ENCODE data around the gene ADORA2A. TPM values are rescaled to one million over a fixed set of nuclear protein-coding genes. Genes with fewer than 3 reads are reported as not detected.
A peak's percentile ranks its signal among the peaks of the same experiment; 100 is the strongest.

Gene ADORA2A
- polyA plus RNA-seq, 1 donor (not counting 4 experiments of a cell fraction or from before 2014, with no cell fraction given): 0.20 TPM

DNA sequence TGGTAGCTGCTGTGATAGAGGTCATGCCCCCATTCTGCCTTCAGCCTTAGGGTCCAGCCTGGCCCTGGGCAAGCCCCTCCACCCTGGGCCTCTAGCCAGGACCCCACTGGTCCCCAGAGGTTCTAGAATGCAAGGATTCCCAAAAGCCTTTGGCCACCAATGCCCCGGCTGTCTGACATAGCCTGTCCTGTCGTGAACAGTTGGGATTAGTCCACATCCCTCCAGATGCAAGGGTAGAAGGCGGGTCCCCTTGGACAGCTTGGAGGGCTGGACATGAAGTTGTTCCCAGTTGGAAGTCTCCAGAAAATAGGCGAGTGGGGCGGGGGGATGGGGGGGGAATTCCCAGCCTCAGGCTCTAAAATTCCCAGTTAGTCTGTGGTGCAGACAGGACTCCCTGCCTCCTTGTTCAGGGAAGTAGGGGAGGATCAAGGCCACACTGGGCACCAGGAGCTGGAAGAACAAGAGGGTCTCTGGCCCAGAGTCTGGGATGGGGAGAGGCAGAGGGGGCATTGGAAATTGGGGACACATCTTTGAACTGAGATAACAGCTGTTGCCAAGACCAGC, 5.2 kb upstream of the ADORA2A start:
- Histone ChIP-seq H3K4me3 (ENCODE audit: control insufficient read depth in 2 of 3, extremely low read depth in 1 of 3, insufficient read depth in 2 of 3, low read depth in 1 of 3, low read length in 3 of 3) (no peak overlapping the region), H3K4me2 (ENCODE audit: control insufficient read depth, extremely low read depth, insufficient read depth, low read depth, low read length) (no peak overlapping the region), H4K20me1 (ENCODE audit: control insufficient read depth, extremely low read depth, insufficient read depth, low read length) (no peaks in the 10 kb centered on the region), H3K79me2 (ENCODE audit: control insufficient read depth, insufficient read depth, low read length) (no peaks in the 10 kb centered on the region), H3K9ac (ENCODE audit: control insufficient read depth, extremely low read depth, insufficient read depth, low read length) (no peak overlapping the region), H3K9me3 (ENCODE audit: control insufficient read depth, low read depth, low read length) (no peaks in the 10 kb centered on the region), H3K36me3 (ENCODE audit: control insufficient read depth in 2 of 2, extremely low read depth in 1 of 2, insufficient read depth in 2 of 2, low read length in 2 of 2) (no peaks in the 10 kb centered on the region), H2AFZ (ENCODE audit: control insufficient read depth, low read length) (no peak overlapping the region), H3K4me1 (ENCODE audit: control insufficient read depth, extremely low read depth, insufficient read depth, low read length) (peaks cover 18% of the 10 kb centered on the region), H3K27me3 (ENCODE audit: control insufficient read depth, extremely low read depth, insufficient read depth, low read length) (peaks cover 32% of the 10 kb centered on the region), H3K27ac (ENCODE audit: control insufficient read depth, insufficient read depth, low read length) (no peak overlapping the region), H3K9me1 (ENCODE audit: control insufficient read depth, extremely low read depth, insufficient read depth, low read length) (no peaks in the 10 kb centered on the region)
- TF ChIP-seq, protein P1, sequence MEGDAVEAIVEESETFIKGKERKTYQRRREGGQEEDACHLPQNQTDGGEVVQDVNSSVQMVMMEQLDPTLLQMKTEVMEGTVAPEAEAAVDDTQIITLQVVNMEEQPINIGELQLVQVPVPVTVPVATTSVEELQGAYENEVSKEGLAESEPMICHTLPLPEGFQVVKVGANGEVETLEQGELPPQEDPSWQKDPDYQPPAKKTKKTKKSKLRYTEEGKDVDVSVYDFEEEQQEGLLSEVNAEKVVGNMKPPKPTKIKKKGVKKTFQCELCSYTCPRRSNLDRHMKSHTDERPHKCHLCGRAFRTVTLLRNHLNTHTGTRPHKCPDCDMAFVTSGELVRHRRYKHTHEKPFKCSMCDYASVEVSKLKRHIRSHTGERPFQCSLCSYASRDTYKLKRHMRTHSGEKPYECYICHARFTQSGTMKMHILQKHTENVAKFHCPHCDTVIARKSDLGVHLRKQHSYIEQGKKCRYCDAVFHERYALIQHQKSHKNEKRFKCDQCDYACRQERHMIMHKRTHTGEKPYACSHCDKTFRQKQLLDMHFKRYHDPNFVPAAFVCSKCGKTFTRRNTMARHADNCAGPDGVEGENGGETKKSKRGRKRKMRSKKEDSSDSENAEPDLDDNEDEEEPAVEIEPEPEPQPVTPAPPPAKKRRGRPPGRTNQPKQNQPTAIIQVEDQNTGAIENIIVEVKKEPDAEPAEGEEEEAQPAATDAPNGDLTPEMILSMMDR (optimal IDR thresholded peaks at IDR 0.05 in 1 of 3, IDR thresholded peaks at IDR 0.05 in 1 of 3, conservative IDR thresholded peaks at IDR 0.05 in 1 of 3; ENCODE audit: extremely low read depth in 1 of 3, insufficient read depth in 2 of 3, low read length in 3 of 3): no peak
- TF ChIP-seq EZH2 (IDR thresholded peaks at IDR 0.05; ENCODE audit: low read length): no peak
- FAIRE-seq (no peak), DNase-seq (ENCODE audit: low read depth, low spot score) (no peak)
- dilution Hi-C loops (cut with MboI; ENCODE audit: extremely low pct_ligation_motif_present, low sequenced_read_pairs): no loop called here

DNA sequence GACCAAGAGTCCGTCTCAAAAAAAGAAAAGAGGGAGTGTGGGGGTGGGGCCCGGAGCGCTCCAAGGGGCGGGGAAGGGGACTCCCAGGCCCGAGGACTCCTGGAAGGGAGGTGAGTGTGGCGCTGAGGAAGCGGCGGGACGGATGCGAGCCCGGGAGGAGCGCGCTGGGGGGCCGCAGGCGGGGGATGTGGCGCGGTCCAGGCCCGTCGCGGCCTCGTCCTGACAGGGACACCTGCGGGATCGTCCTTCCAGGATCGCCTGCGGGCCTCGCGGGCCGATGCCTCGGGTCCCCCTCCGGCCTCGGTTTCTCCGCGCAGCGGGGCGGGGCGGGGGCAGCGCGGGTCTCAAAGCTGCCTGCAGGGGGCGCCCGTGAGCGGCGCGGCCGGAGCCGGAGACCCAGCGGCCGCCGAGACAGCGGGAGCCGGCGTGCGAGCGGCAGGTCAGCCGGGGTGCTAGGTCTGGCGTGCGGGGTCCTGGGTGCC, 3.8 kb upstream of the ADORA2A start:
- Histone ChIP-seq H4K20me1 (ENCODE audit: control insufficient read depth, extremely low read depth, insufficient read depth, low read length) (no peaks in the 10 kb centered on the region), H3K4me3 (ENCODE audit: control insufficient read depth in 2 of 3, extremely low read depth in 1 of 3, insufficient read depth in 2 of 3, low read depth in 1 of 3, low read length in 3 of 3) (peak overlapping the region in 2 of 3 experiments; percentile 47 to 63), H3K36me3 (ENCODE audit: control insufficient read depth in 2 of 2, extremely low read depth in 1 of 2, insufficient read depth in 2 of 2, low read length in 2 of 2) (no peaks in the 10 kb centered on the region), H2AFZ (ENCODE audit: control insufficient read depth, low read length) (no peak overlapping the region), H3K27me3 (ENCODE audit: control insufficient read depth, extremely low read depth, insufficient read depth, low read length) (peaks cover 37% of the 10 kb centered on the region), H3K79me2 (ENCODE audit: control insufficient read depth, insufficient read depth, low read length) (no peaks in the 10 kb centered on the region), H3K9me3 (ENCODE audit: control insufficient read depth, low read depth, low read length) (no peaks in the 10 kb centered on the region), H3K9ac (ENCODE audit: control insufficient read depth, extremely low read depth, insufficient read depth, low read length) (no peak overlapping the region), H3K9me1 (ENCODE audit: control insufficient read depth, extremely low read depth, insufficient read depth, low read length) (no peaks in the 10 kb centered on the region), H3K4me1 (ENCODE audit: control insufficient read depth, extremely low read depth, insufficient read depth, low read length) (peaks cover 24% of the 10 kb centered on the region), H3K27ac (ENCODE audit: control insufficient read depth, insufficient read depth, low read length) (no peak overlapping the region), H3K4me2 (ENCODE audit: control insufficient read depth, extremely low read depth, insufficient read depth, low read depth, low read length) (peak overlapping the region; percentile 45)
- dilution Hi-C loops (cut with MboI; ENCODE audit: extremely low pct_ligation_motif_present, low sequenced_read_pairs): no loop called here
- no peak for FAIRE-seq
- TF ChIP-seq EZH2 (IDR thresholded peaks at IDR 0.05; ENCODE audit: low read length): no peak
- TF ChIP-seq, protein P1 (optimal IDR thresholded peaks at IDR 0.05 in 1 of 3, IDR thresholded peaks at IDR 0.05 in 1 of 3, conservative IDR thresholded peaks at IDR 0.05 in 1 of 3; ENCODE audit: extremely low read depth in 1 of 3, insufficient read depth in 2 of 3, low read length in 3 of 3): peak; percentile 50 to 72 (median 65)
- DNase-seq (ENCODE audit: low read depth, low spot score): no peak
